Measurements from ENCODE around the gene BNC2.

The BNC2 gene

GRCh38 chr9:16487915-16488314 lies 382.6 kb downstream of the BNC2 start:
- no peaks in the 10 kb centered on the region for H3K27me3 ChIP-seq (ENCODE audit: insufficient read depth, poor library complexity, severe bottlenecking)

GRCh38 chr9:16485575-16486321 lies 384.7 kb downstream of the BNC2 start:
- TF ChIP-seq CTCF (IDR thresholded peaks at IDR 0.05; ENCODE audit: poor library complexity, severe bottlenecking): no peak
- H3K27ac ChIP-seq (ENCODE audit: poor library complexity, severe bottlenecking): no peak overlapping the region
- H3K36me3 ChIP-seq (ENCODE audit: low read depth): no peaks in the 10 kb centered on the region
- no peaks in the 10 kb centered on the region for H3K4me1 ChIP-seq (ENCODE audit: insufficient read depth, poor library complexity, severe bottlenecking)
- DNase-seq (ENCODE audit: low spot score): no peak
- no peak overlapping the region for H3K4me3 ChIP-seq (ENCODE audit: severe bottlenecking)
- H3K27me3 ChIP-seq (ENCODE audit: insufficient read depth, poor library complexity, severe bottlenecking): no peaks in the 10 kb centered on the region
- H3K9me3 ChIP-seq (ENCODE audit: severe bottlenecking): no peaks in the 10 kb centered on the region
- no peak for ATAC-seq (ENCODE audit: low read depth)

More at GRCh38 chr9:16487915-16488314, 382.6 kb downstream of the BNC2 start:
- no peak overlapping the region for H3K27ac ChIP-seq (ENCODE audit: poor library complexity, severe bottlenecking)
- no peak for ATAC-seq (ENCODE audit: low read depth)
- no peaks in the 10 kb centered on the region for H3K9me3 ChIP-seq (ENCODE audit: severe bottlenecking)
- H3K36me3 ChIP-seq (ENCODE audit: low read depth): no peaks in the 10 kb centered on the region
- TF ChIP-seq CTCF (IDR thresholded peaks at IDR 0.05; ENCODE audit: poor library complexity, severe bottlenecking): no peak
- H3K4me3 ChIP-seq (ENCODE audit: severe bottlenecking): no peak overlapping the region
- DNase-seq (ENCODE audit: low spot score): no peak
- H3K4me1 ChIP-seq (ENCODE audit: insufficient read depth, poor library complexity, severe bottlenecking): no peaks in the 10 kb centered on the region

GRCh38 chr9:16485160-16485559 lies 385.3 kb downstream of the BNC2 start:
- no peak overlapping the region for H3K27ac ChIP-seq (ENCODE audit: poor library complexity, severe bottlenecking)
- H3K27me3 ChIP-seq (ENCODE audit: insufficient read depth, poor library complexity, severe bottlenecking): no peaks in the 10 kb centered on the region
- TF ChIP-seq CTCF (IDR thresholded peaks at IDR 0.05; ENCODE audit: poor library complexity, severe bottlenecking): no peak
- DNase-seq (ENCODE audit: low spot score) (no peak), ATAC-seq (ENCODE audit: low read depth) (no peak)
- no peak overlapping the region for H3K4me3 ChIP-seq (ENCODE audit: severe bottlenecking)
- H3K36me3 ChIP-seq (ENCODE audit: low read depth): no peaks in the 10 kb centered on the region
- no peaks in the 10 kb centered on the region for H3K4me1 ChIP-seq (ENCODE audit: insufficient read depth, poor library complexity, severe bottlenecking)
- H3K9me3 ChIP-seq (ENCODE audit: severe bottlenecking): no peaks in the 10 kb centered on the region

GRCh38 chr9:16484744-16485143 lies 385.7 kb downstream of the BNC2 start:
- H3K36me3 ChIP-seq (ENCODE audit: low read depth): no peaks in the 10 kb centered on the region

More at GRCh38 chr9:16484744-16485143, 385.7 kb downstream of the BNC2 start:
- Histone ChIP-seq H3K4me1 (ENCODE audit: insufficient read depth, poor library complexity, severe bottlenecking) (no peaks in the 10 kb centered on the region), H3K27me3 (ENCODE audit: insufficient read depth, poor library complexity, severe bottlenecking) (no peaks in the 10 kb centered on the region), H3K4me3 (ENCODE audit: severe bottlenecking) (no peak overlapping the region), H3K27ac (ENCODE audit: poor library complexity, severe bottlenecking) (no peak overlapping the region), H3K9me3 (ENCODE audit: severe bottlenecking) (no peaks in the 10 kb centered on the region)
- DNase-seq (ENCODE audit: low spot score) (no peak), ATAC-seq (ENCODE audit: low read depth) (no peak)
- no peak for TF ChIP-seq CTCF (IDR thresholded peaks at IDR 0.05; ENCODE audit: poor library complexity, severe bottlenecking)

Measured in RWPE2 (cell line).